MM.1S (cell line): ENCODE data around the gene NDUFB2.

Experiments
- CTCF ChIP-seq: fragments of 300-600 bp; sonication (generic); IDR thresholded peaks from 2 replicates; pipeline ENCODE4 v1.5.1; 2016; ENCODE audit warnings: antibody characterized with exemption, low read length, mixed read lengths
- EZH2 ChIP-seq: fragments of 300-600 bp; sonication (generic); optimal IDR thresholded peaks from 2 replicates; pipeline ENCODE3; 2017; ENCODE audit warnings: low read depth, mild to moderate bottlenecking, antibody characterized with exemption, low read length, mixed read lengths

- TF ChIP-seq CTCF = no peak
- no peak for TF ChIP-seq EZH2
Measured at GRCh38 chr7:140679186-140679585, 17.3 kb upstream of the NDUFB2 start.
